K562 (cell line): ENCODE data around the gene LRRIQ1. TPM values are rescaled to one million over a fixed set of nuclear protein-coding genes. Genes with fewer than 3 reads are reported as not detected.

Experiments used
- ATAC-seq: fragments of 200-7000 bp; cut with Tn5 transposase; 3 replicates; pipeline ENCODE4 v1.9.1; 2020; ENCODE audit warnings: moderate library complexity
- BruUV-seq: library from RNA; stranded (reverse); fragments of 400-500 nt; replicated peaks from 2 replicates; lab custom pipeline; 2021; lab: Mats Ljungman, UMichigan
- CTCF ChIA-PET: fragments of 300-600 bp; formaldehyde crosslinking; extraction: SDS; loops from one replicate; lab custom pipeline; 2021; ENCODE audit warnings: low intra/inter-chr PET ratio; lab: Yijun Ruan, JAX
- POLR2A ChIA-PET: fragments of 300-600, 350-650 bp; sonication (Branson Sonifier 250); formaldehyde crosslinking; extraction: SDS; loops from one replicate; lab custom pipeline; 2021; ENCODE audit warnings: antibody characterized with exemption, inconsistent platforms; lab: Yijun Ruan, JAX
- DNase-seq, 4 experiments: peaks; one replicate each; pipeline versions ENCODE4 v3.0.0 to v3.0.0-alpha.2; 2011 to 2018; ENCODE audit warnings: low spot score in 3 of 4, mixed read lengths in 3 of 4; ENCODE audit errors: extremely low read depth in 1 of 4
- FAIRE-seq: peaks from 2 replicates; lab custom pipeline; 2011; peaks lifted over from hg19 to GRCh38; lab: Jason Lieb, UNC
- H2AFZ ChIP-seq: 2 replicates; pipeline ENCODE4 v1.6.0; 2011; ENCODE audit warnings: low read depth, low read length, control low read depth, inconsistent platforms
- H3K27ac ChIP-seq: fragments of 200-600 bp; 3 replicates; pipeline ENCODE4 v1.8.0; 2011; ENCODE audit warnings: low read depth, mild to moderate bottlenecking, control low read depth, inconsistent platforms, low read length, moderate library complexity, mixed read lengths; ENCODE audit errors: extremely low read depth
- H3K27me3 ChIP-seq, 2 experiments: fragments of 300-600 bp in 1 of 2; 2 replicates in 1 of 2; 3 replicates in 1 of 2; pipeline versions ENCODE4 v1.6.0 to v1.8.0; 2011; ENCODE audit warnings: inconsistent platforms in 2 of 2, low read length in 2 of 2, mild to moderate bottlenecking in 1 of 2, mixed read lengths in 1 of 2, moderate library complexity in 1 of 2; ENCODE audit not compliant: control insufficient read depth in 2 of 2, insufficient read depth in 2 of 2
- H3K36me3 ChIP-seq: fragments of 300-600 bp; 3 replicates; pipeline ENCODE4 v1.8.0; 2011; ENCODE audit warnings: mild to moderate bottlenecking, low read length, inconsistent platforms; ENCODE audit not compliant: control insufficient read depth, insufficient read depth
- H3K4me1 ChIP-seq, 2 experiments: fragments of 200-600 bp in 1 of 2; replicated peaks in 1 of 2; 2 replicates in 1 of 2; 3 replicates in 1 of 2; pipeline versions ENCODE4 v1.5.1 to v1.8.0; 2011; ENCODE audit warnings: inconsistent platforms in 2 of 2, low read length in 2 of 2, mild to moderate bottlenecking in 1 of 2, mixed read lengths in 1 of 2, moderate library complexity in 1 of 2; ENCODE audit not compliant: control insufficient read depth in 2 of 2, insufficient read depth in 2 of 2
- H3K4me2 ChIP-seq: 2 replicates; pipeline ENCODE4 v1.6.1; 2011; ENCODE audit warnings: low read length, control low read depth, inconsistent platforms, mixed read lengths; ENCODE audit not compliant: insufficient read depth
- H3K4me3 ChIP-seq: fragments of 200-600 bp; sonication (generic), shearing (Covaris generic); 2 replicates; pipeline ENCODE4 v1.5.1; 2016; ENCODE audit warnings: control low read depth, inconsistent platforms
- H3K79me2 ChIP-seq: fragments of 200-600 bp; 3 replicates; pipeline ENCODE4 v1.8.0; 2011; ENCODE audit warnings: low read length, inconsistent platforms; ENCODE audit not compliant: control insufficient read depth, insufficient read depth
- H3K9ac ChIP-seq, 2 experiments: 2 replicates each; pipeline versions ENCODE4 v1.6.0 to v1.6.1; 2011; ENCODE audit warnings: low read depth in 2 of 2, low read length in 2 of 2, control low read depth in 1 of 2, inconsistent platforms in 1 of 2, mild to moderate bottlenecking in 1 of 2, mixed read lengths in 1 of 2; ENCODE audit not compliant: insufficient read depth in 1 of 2
- H3K9me1 ChIP-seq: one replicate; pipeline ENCODE4 v1.6.0; 2011; ENCODE audit warnings: inconsistent platforms, mild to moderate bottlenecking, low read length, moderate library complexity; ENCODE audit not compliant: control insufficient read depth, insufficient read depth
- H3K9me3 ChIP-seq: replicated peaks from 2 replicates; pipeline ENCODE4 v1.5.1; 2011; ENCODE audit warnings: low read depth, low read length, inconsistent platforms; ENCODE audit not compliant: control insufficient read depth, insufficient read depth
- H4K20me1 ChIP-seq: replicated peaks from 2 replicates; pipeline ENCODE4 v1.6.1; 2011; ENCODE audit warnings: low read length, inconsistent platforms, mixed read lengths; ENCODE audit not compliant: control insufficient read depth, insufficient read depth
- HDGF ChIP-seq: fragments of 450-650 bp; IDR thresholded peaks from 2 replicates; pipeline ENCODE4 v1.6.1; 2016
- MCM2 ChIP-seq: fragments of 450-650 bp; IDR thresholded peaks from 2 replicates; pipeline ENCODE4 v1.6.1; 2017; ENCODE audit warnings: low read depth, mild to moderate bottlenecking
- POLR2G ChIP-seq: fragments of 200-400 bp; formaldehyde crosslinking; IDR thresholded peaks from 2 replicates; pipeline ENCODE4 v1.6.1; 2017; ENCODE audit warnings: low read depth, mild to moderate bottlenecking, antibody characterized with exemption, low read length, moderate library complexity
- PRPF4 ChIP-seq: fragments of 200-400 bp; formaldehyde crosslinking; IDR thresholded peaks from one replicate; pipeline ENCODE4 v1.6.1; 2017; ENCODE audit warnings: low read length, low read depth, mild to moderate bottlenecking; ENCODE audit not compliant: insufficient read depth, poor library complexity, severe bottlenecking
- PURB ChIP-seq: sonication (generic); formaldehyde crosslinking; IDR thresholded peaks from 2 replicates; pipeline ENCODE4 v1.9.0; 2021; ENCODE audit warnings: low read depth, mild to moderate bottlenecking, missing genetic modification reagents
- RB1 ChIP-seq: fragments of 450-650 bp; IDR thresholded peaks from 2 replicates; pipeline ENCODE4 v1.6.1; 2017; ENCODE audit warnings: low read depth, mild to moderate bottlenecking
- SFPQ ChIP-seq: fragments of 200-400 bp; formaldehyde crosslinking; IDR thresholded peaks from 2 replicates; pipeline ENCODE4 v1.6.1; 2017; ENCODE audit warnings: mild to moderate bottlenecking, low read depth, low read length, moderate library complexity
- TRIM24 ChIP-seq, 2 experiments: fragments of 450-650 bp; IDR thresholded peaks; 2 replicates each; pipeline ENCODE4 v1.6.1; 2016
- ZNF561 ChIP-seq: fragments of 450-650 bp; formaldehyde crosslinking; conservative IDR thresholded peaks from 2 replicates; pipeline ENCODE4 v1.4.0; 2020; ENCODE audit warnings: mild to moderate bottlenecking, moderate library complexity
- ZNF592 ChIP-seq: fragments of 450-650 bp; IDR thresholded peaks from 2 replicates; pipeline ENCODE4 v1.6.1; 2017; ENCODE audit warnings: antibody characterized with exemption, mild to moderate bottlenecking
- ZNF644 ChIP-seq: fragments of 200-800 bp; sonication (Bioruptor generic); IDR thresholded peaks from 2 replicates; pipeline ENCODE4 v1.6.1; 2016; ENCODE audit warnings: low read depth, missing genetic modification characterization, missing compliant biosample characterization
- WGBS: fragments of 100-300 bp; shearing (Covaris generic); methylation state at CpG from one replicate; pipeline ENCODE4 v1.1.6; 2016; ENCODE audit warnings: low coverage, mixed read lengths; ENCODE audit not compliant: insufficient coverage; ENCODE audit errors: missing lambda C conversion rate; 5-methylcytosine and 5-hydroxymethylcytosine counted together
- in situ Hi-C: fragments of 300-500 bp; cut with MboI; formaldehyde crosslinking; loops from 4 replicates; pipeline ENCODE4 v1.15.0; 2018; ENCODE audit warnings: inconsistent platforms, mixed read lengths
- intact Hi-C: fragments of 100-400 bp; cut with micrococcal nuclease; formaldehyde crosslinking; loops from 2 replicates; pipeline ENCODE4 v1.14.2; 2022
- polyA plus RNA-seq, 8 experiments: library from polyadenylated mRNA; depleted of rRNA in 4 of 8; stranded (reverse) in 5 of 8; unstranded in 3 of 8; fragments of >200 nt; fragmentation: Nextera tagmentation in 2 of 8; fragmentation: Illumina TruSeq in 1 of 8; extraction: Ambion mirVana in 2 of 8; extraction: Trizol in 1 of 8; gene quantifications; 2 replicates each; pipeline versions ENCODE4 v1.2.1 to v1.2.3, GENCODE V29; 2011 to 2014; ENCODE audit warnings: inconsistent platforms in 1 of 8, missing spikeins in 1 of 8
- total RNA-seq, 7 experiments: library from RNA; depleted of rRNA in 6 of 7; stranded (reverse); fragments of >200 nt in 6 of 7; fragmentation: Illumina TruSeq in 2 of 7; extraction: Trizol in 2 of 7; gene quantifications; 2 replicates each; pipeline versions ENCODE4 v1.2.1 to v1.2.3, GENCODE V29; 2011 to 2021; ENCODE audit warnings: low replicate concordance in 1 of 7
- TF ChIP-seq, protein P1 (sequence below): sonication (generic); formaldehyde crosslinking; IDR thresholded peaks from 2 replicates; pipeline ENCODE4 v1.8.1; 2023; ENCODE audit warnings: mild to moderate bottlenecking, missing genetic modification reagents, moderate library complexity

The LRRIQ1 gene
- total and polyA plus RNA-seq, 9 of the 15 experiments (the other 6 are each of a cell fraction or from before 2014, with no cell fraction given) = not detected

GRCh38 chr12:85155791-85156190 lies 119.6 kb downstream of the LRRIQ1 start (continued):
- TF ChIP-seq POLR2G (no peak), PURB (CRISPR knock-in tag) (no peak), TRIM24 (IDR thresholded peaks at IDR 0.05) (no peak), PRPF4 (no peak), RB1 (no peak), SFPQ (no peak), MCM2 (no peak)
- TF ChIP-seq, protein P1, sequence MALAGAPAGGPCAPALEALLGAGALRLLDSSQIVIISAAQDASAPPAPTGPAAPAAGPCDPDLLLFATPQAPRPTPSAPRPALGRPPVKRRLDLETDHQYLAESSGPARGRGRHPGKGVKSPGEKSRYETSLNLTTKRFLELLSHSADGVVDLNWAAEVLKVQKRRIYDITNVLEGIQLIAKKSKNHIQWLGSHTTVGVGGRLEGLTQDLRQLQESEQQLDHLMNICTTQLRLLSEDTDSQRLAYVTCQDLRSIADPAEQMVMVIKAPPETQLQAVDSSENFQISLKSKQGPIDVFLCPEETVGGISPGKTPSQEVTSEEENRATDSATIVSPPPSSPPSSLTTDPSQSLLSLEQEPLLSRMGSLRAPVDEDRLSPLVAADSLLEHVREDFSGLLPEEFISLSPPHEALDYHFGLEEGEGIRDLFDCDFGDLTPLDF = no peak

GRCh38 chr12:85156569-85156968 lies 120.4 kb downstream of the LRRIQ1 start:
- no peaks in the 10 kb centered on the region for H3K9me1 ChIP-seq
- H3K4me1 ChIP-seq = no peaks in the 10 kb centered on the region
- H3K79me2 ChIP-seq = no peaks in the 10 kb centered on the region
- intact Hi-C loops (no loop called here), in situ Hi-C loops (no loop called here)
- no peak overlapping the region for H3K27ac ChIP-seq
- no peak overlapping the region for H2AFZ ChIP-seq
- no peak for FAIRE-seq
- WGBS = 3% methylated on average over 3 of the region's 3 CpGs
- no peaks in the 10 kb centered on the region; the same call in 1 of the 2 replicates for H3K9me3 ChIP-seq
- no TSS peak for BruUV-seq
- no peak overlapping the region for H3K9ac ChIP-seq
- no peak for TF ChIP-seq ZNF561 (CRISPR knock-in tag)
- TF ChIP-seq HDGF = no peak
- TF ChIP-seq ZNF592 = no peak
- TF ChIP-seq ZNF644 = no peak
- H3K36me3 ChIP-seq = no peaks in the 10 kb centered on the region
- no peaks in the 10 kb centered on the region for H3K27me3 ChIP-seq
- no peak for ATAC-seq
- no peak overlapping the region for H3K4me2 ChIP-seq
- ChIA-PET POLR2A (no interaction called here), CTCF (no interaction called here)
- no peak for DNase-seq
- H4K20me1 ChIP-seq = no peaks in the 10 kb centered on the region
- no peak overlapping the region for H3K4me3 ChIP-seq
